ENCODE results near the gene NCAPG2.

DNA sequence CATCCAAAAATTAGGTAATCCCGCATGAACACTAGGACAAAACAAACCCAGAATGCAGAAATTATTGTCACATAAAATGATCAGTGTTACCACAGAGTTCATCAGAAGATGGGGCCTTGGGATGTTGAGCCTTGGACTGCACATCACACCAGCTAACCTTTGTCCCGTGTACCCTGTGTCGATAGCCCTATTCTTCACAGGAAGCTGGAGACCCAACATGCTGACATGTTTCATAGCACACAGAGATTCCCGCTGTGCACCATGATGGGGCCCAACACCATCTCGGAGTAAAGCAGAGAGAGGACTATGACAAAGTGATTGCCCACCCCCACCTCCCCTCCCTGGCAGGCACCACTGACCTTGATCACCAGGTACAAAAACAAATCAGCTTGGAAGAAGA is 121.5 kb downstream of the NCAPG2 start:
- TF ChIP-seq, protein P1, sequence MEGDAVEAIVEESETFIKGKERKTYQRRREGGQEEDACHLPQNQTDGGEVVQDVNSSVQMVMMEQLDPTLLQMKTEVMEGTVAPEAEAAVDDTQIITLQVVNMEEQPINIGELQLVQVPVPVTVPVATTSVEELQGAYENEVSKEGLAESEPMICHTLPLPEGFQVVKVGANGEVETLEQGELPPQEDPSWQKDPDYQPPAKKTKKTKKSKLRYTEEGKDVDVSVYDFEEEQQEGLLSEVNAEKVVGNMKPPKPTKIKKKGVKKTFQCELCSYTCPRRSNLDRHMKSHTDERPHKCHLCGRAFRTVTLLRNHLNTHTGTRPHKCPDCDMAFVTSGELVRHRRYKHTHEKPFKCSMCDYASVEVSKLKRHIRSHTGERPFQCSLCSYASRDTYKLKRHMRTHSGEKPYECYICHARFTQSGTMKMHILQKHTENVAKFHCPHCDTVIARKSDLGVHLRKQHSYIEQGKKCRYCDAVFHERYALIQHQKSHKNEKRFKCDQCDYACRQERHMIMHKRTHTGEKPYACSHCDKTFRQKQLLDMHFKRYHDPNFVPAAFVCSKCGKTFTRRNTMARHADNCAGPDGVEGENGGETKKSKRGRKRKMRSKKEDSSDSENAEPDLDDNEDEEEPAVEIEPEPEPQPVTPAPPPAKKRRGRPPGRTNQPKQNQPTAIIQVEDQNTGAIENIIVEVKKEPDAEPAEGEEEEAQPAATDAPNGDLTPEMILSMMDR (conservative IDR thresholded peaks at IDR 0.05; ENCODE audit: low read length): no peak
- no peak for TF ChIP-seq EZH2phosphoT487 (IDR thresholded peaks at IDR 0.05; ENCODE audit: borderline replicate concordance)

Data from Loucy (cell line).